IMR-90 (cell line): Measurements from ENCODE around the gene OR6B1. TPM values are rescaled to one million over a fixed set of nuclear protein-coding genes. Genes with fewer than 3 reads are reported as not detected.

Experiments
- ATAC-seq: fragments of 200-7000 bp; cut with Tn5 transposase; 2 replicates; pipeline ENCODE4 v1.9.1; 2020; ENCODE audit warnings: low read depth, mild to moderate bottlenecking, moderate library complexity
- BruUV-seq: library from RNA; stranded (reverse); fragments of 400-500 nt; replicated peaks from 2 replicates; lab custom pipeline; 2021; lab: Mats Ljungman, UMichigan
- CTCF ChIA-PET: fragments of 300-600 bp; formaldehyde crosslinking; extraction: SDS; loops from one replicate; lab custom pipeline; 2021; ENCODE audit warnings: antibody characterized with exemption; lab: Yijun Ruan, JAX
- POLR2A ChIA-PET: fragments of 300-600 bp; sonication (Branson Sonifier 250); formaldehyde crosslinking; loops from one replicate; lab custom pipeline; 2022; ENCODE audit warnings: antibody characterized with exemption; ENCODE audit not compliant: unreplicated experiment; lab: Charles Lee
- DNase-seq: peaks from one replicate; pipeline ENCODE4 v3.0.0; 2013
- H2AFZ ChIP-seq: replicated peaks from 2 replicates; pipeline ENCODE3; 2013; ENCODE audit warnings: low read length, mild to moderate bottlenecking; ENCODE audit not compliant: poor library complexity
- H2AK5ac ChIP-seq: 2 replicates; pipeline ENCODE4 v1.6.1; 2013; ENCODE audit warnings: low read depth, low read length, inconsistent platforms
- H2AK9ac ChIP-seq: replicated peaks from 2 replicates; pipeline ENCODE3; 2013; ENCODE audit warnings: mild to moderate bottlenecking, low read depth, low read length, moderate library complexity; ENCODE audit not compliant: poor library complexity
- H2BK120ac ChIP-seq: 2 replicates; pipeline ENCODE4 v1.6.1; 2013; ENCODE audit warnings: low read depth, low read length, inconsistent platforms
- H2BK15ac ChIP-seq: 3 replicates; pipeline ENCODE4 v1.6.1; 2013; ENCODE audit warnings: low read depth, low read length, inconsistent platforms
- H2BK20ac ChIP-seq: 2 replicates; pipeline ENCODE4 v1.6.1; 2013; ENCODE audit warnings: low read depth, mild to moderate bottlenecking, inconsistent platforms, low read length, moderate library complexity
- H2BK5ac ChIP-seq: 2 replicates; pipeline ENCODE4 v1.6.1; 2013; ENCODE audit warnings: mild to moderate bottlenecking, low read depth, low read length, inconsistent platforms; ENCODE audit not compliant: poor library complexity, severe bottlenecking
- H3K14ac ChIP-seq: replicated peaks from 2 replicates; pipeline ENCODE4 v1.6.1; 2013; ENCODE audit warnings: low read depth, low read length, inconsistent platforms
- H3K18ac ChIP-seq: 2 replicates; pipeline ENCODE4 v1.6.1; 2013; ENCODE audit warnings: low read depth, low read length, control low read depth
- H3K23ac ChIP-seq: 2 replicates; pipeline ENCODE4 v1.6.1; 2013; ENCODE audit warnings: low read depth, low read length, inconsistent platforms
- H3K27ac ChIP-seq: 2 replicates; pipeline ENCODE4 v1.5.1; 2013; ENCODE audit warnings: mild to moderate bottlenecking, control low read depth, low read length; ENCODE audit not compliant: insufficient read depth
- H3K27me3 ChIP-seq: 2 replicates; pipeline ENCODE4 v1.6.1; 2013; ENCODE audit warnings: low read length; ENCODE audit not compliant: control insufficient read depth, insufficient read depth
- H3K36me3 ChIP-seq: 2 replicates; pipeline ENCODE4 v1.6.1; 2013; ENCODE audit warnings: low read length, mixed read lengths; ENCODE audit not compliant: control insufficient read depth, insufficient read depth
- H3K4ac ChIP-seq: 2 replicates; pipeline ENCODE4 v1.6.1; 2013; ENCODE audit warnings: low read depth, low read length, inconsistent platforms
- H3K4me1 ChIP-seq: 2 replicates; pipeline ENCODE4 v1.6.1; 2013; ENCODE audit warnings: low read length, mixed read lengths; ENCODE audit not compliant: control insufficient read depth, insufficient read depth
- H3K4me2 ChIP-seq: 2 replicates; pipeline ENCODE4 v1.6.1; 2013; ENCODE audit warnings: low read depth, mild to moderate bottlenecking, control low read depth, low read length, moderate library complexity
- H3K4me3 ChIP-seq: 2 replicates; pipeline ENCODE4 v1.5.1; 2013; ENCODE audit warnings: low read depth, mild to moderate bottlenecking, control low read depth, low read length, moderate library complexity; ENCODE audit not compliant: insufficient read depth
- H3K56ac ChIP-seq: 2 replicates; pipeline ENCODE4 v1.6.1; 2013; ENCODE audit warnings: low read length, inconsistent platforms; ENCODE audit not compliant: insufficient read depth; ENCODE audit errors: extremely low read depth
- H3K79me1 ChIP-seq, 2 experiments: 2 replicates each; pipeline ENCODE4 v1.6.1; 2013; ENCODE audit warnings: low read length in 2 of 2, inconsistent platforms in 1 of 2, low read depth in 1 of 2
- H3K9ac ChIP-seq: 2 replicates; pipeline ENCODE4 v1.6.1; 2013; ENCODE audit warnings: low read depth, low read length, control low read depth
- H3K9me1 ChIP-seq: 2 replicates; pipeline ENCODE4 v1.6.1; 2013; ENCODE audit warnings: low read length, inconsistent platforms; ENCODE audit not compliant: insufficient read depth
- H3K9me3 ChIP-seq: 2 replicates; pipeline ENCODE4 v1.6.1; 2013; ENCODE audit warnings: low read length; ENCODE audit not compliant: control insufficient read depth, insufficient read depth
- H4K20me1 ChIP-seq: 2 replicates; pipeline ENCODE4 v1.6.1; 2013; ENCODE audit warnings: low read length, inconsistent platforms; ENCODE audit not compliant: insufficient read depth
- H4K5ac ChIP-seq: 2 replicates; pipeline ENCODE4 v1.6.1; 2013; ENCODE audit warnings: mild to moderate bottlenecking, low read depth, low read length, control low read depth
- H4K8ac ChIP-seq, 2 experiments: 2 replicates each; pipeline ENCODE4 v1.6.1; 2013; ENCODE audit warnings: low read depth in 2 of 2, low read length in 2 of 2, control low read depth in 1 of 2, inconsistent platforms in 1 of 2
- H4K91ac ChIP-seq: 2 replicates; pipeline ENCODE4 v1.6.1; 2013; ENCODE audit warnings: low read depth, low read length, inconsistent platforms; ENCODE audit not compliant: insufficient read depth
- BHLHE40 ChIP-seq: fragments of 150-350 bp; IDR thresholded peaks from 2 replicates; pipeline ENCODE4 v1.6.1; 2016; ENCODE audit warnings: mild to moderate bottlenecking, low read depth, low read length
- CEBPB ChIP-seq: IDR thresholded peaks from 2 replicates; pipeline ENCODE4 v1.6.1; 2012; ENCODE audit warnings: low read depth, low read length, improper control_type of control experiment
- CHD1 ChIP-seq: IDR thresholded peaks from 2 replicates; pipeline ENCODE4 v1.6.1; 2012; ENCODE audit warnings: low read depth, low read length, improper control_type of control experiment
- FOS ChIP-seq: fragments of 150-350 bp; IDR thresholded peaks from 2 replicates; pipeline ENCODE4 v1.6.1; 2016; ENCODE audit warnings: low read depth, low read length
- MAFK ChIP-seq: IDR thresholded peaks from 2 replicates; pipeline ENCODE4 v1.6.1; 2012; ENCODE audit warnings: low read depth, low read length, improper control_type of control experiment
- MAZ ChIP-seq: IDR thresholded peaks from 2 replicates; pipeline ENCODE4 v1.6.1; 2012; ENCODE audit warnings: low read depth, mild to moderate bottlenecking, low read length, improper control_type of control experiment, moderate library complexity, borderline replicate concordance
- MXI1 ChIP-seq: IDR thresholded peaks from 2 replicates; pipeline ENCODE4 v1.6.1; 2012; ENCODE audit warnings: low read depth, mild to moderate bottlenecking, low read length, moderate library complexity, borderline replicate concordance
- NFE2L2 ChIP-seq: fragments of 150-350 bp; IDR thresholded peaks from 2 replicates; pipeline ENCODE4 v1.6.1; 2016; ENCODE audit warnings: low read depth, mild to moderate bottlenecking, low read length
- POLR2A ChIP-seq: IDR thresholded peaks from 2 replicates; pipeline ENCODE4 v1.6.1; 2012; ENCODE audit warnings: mild to moderate bottlenecking, low read depth, low read length
- RAD21 ChIP-seq: IDR thresholded peaks from 2 replicates; pipeline ENCODE4 v1.6.1; 2012; ENCODE audit warnings: low read length, improper control_type of control experiment
- RCOR1 ChIP-seq: IDR thresholded peaks from 2 replicates; pipeline ENCODE4 v1.6.1; 2012; ENCODE audit warnings: mild to moderate bottlenecking, low read length, improper control_type of control experiment; ENCODE audit not compliant: insufficient replicate concordance
- RFX5 ChIP-seq: IDR thresholded peaks from 2 replicates; pipeline ENCODE4 v1.8.0; 2012; ENCODE audit warnings: low read depth, mild to moderate bottlenecking, low read length, moderate library complexity
- SMC3 ChIP-seq: fragments of 150-350 bp; IDR thresholded peaks from 2 replicates; pipeline ENCODE4 v1.6.1; 2016; ENCODE audit warnings: low read depth, mild to moderate bottlenecking, antibody characterized with exemption, low read length, moderate library complexity
- WGBS, 2 experiments: methylation state at CpG; one replicate each; pipeline versions ENCODE4 v1.1.5 to v1.1.7; 2013; ENCODE audit warnings: missing lambda C conversion rate in 2 of 2; ENCODE audit not compliant: insufficient read length in 1 of 2; ENCODE audit errors: extremely low coverage in 2 of 2; 5-methylcytosine and 5-hydroxymethylcytosine counted together
- dilution Hi-C: fragments of 300-500 bp; cut with HindIII; formaldehyde crosslinking; loops from one replicate; pipeline ENCODE4 v1.14.3; 2018; ENCODE audit warnings: low sequenced_read_pairs; ENCODE audit not compliant: unreplicated experiment
- in situ Hi-C: fragments of 300-500 bp; cut with MboI; formaldehyde crosslinking; loops from 3 replicates; pipeline ENCODE4 v1.14.3; 2019; ENCODE audit warnings: low sequenced_read_pairs, inconsistent platforms, mixed read lengths
- intact Hi-C: fragments of 100-400 bp; cut with micrococcal nuclease; formaldehyde crosslinking; loops from 2 replicates; pipeline ENCODE4 v1.10.0; 2022
- polyA plus RNA-seq, 3 experiments: library from polyadenylated mRNA; depleted of rRNA; stranded (reverse); fragments of >200 nt; gene quantifications; 2 replicates each; pipeline ENCODE4 v1.2.3, GENCODE V29; 2012; ENCODE audit warnings: low replicate concordance in 1 of 3
- total RNA-seq: library from RNA; depleted of rRNA; stranded (reverse); fragments of >200 nt; gene quantifications from 2 replicates; pipeline ENCODE4 v1.2.3, GENCODE V29; 2012
- TF ChIP-seq, protein P1 (sequence below): fragments of 150-350 bp; IDR thresholded peaks from 2 replicates; pipeline ENCODE4 v1.6.1; 2016; ENCODE audit warnings: low read depth, mild to moderate bottlenecking, low read length, moderate library complexity, borderline replicate concordance
- TF ChIP-seq, protein P2 (sequence below): fragments of 150-350 bp; IDR thresholded peaks from 2 replicates; pipeline ENCODE4 v1.6.1; 2017; ENCODE audit warnings: mild to moderate bottlenecking, antibody characterized with exemption, low read length, low read depth
- TF ChIP-seq, protein P3 (sequence below): conservative IDR thresholded peaks from 2 replicates; pipeline ENCODE4 v1.5.1; 2012; ENCODE audit warnings: mild to moderate bottlenecking, low read depth, low read length, improper control_type of control experiment

OR6B1 gene
- total and polyA plus RNA-seq, 2 of the 4 experiments (the other 2 are of a cell fraction): not detected

DNA sequence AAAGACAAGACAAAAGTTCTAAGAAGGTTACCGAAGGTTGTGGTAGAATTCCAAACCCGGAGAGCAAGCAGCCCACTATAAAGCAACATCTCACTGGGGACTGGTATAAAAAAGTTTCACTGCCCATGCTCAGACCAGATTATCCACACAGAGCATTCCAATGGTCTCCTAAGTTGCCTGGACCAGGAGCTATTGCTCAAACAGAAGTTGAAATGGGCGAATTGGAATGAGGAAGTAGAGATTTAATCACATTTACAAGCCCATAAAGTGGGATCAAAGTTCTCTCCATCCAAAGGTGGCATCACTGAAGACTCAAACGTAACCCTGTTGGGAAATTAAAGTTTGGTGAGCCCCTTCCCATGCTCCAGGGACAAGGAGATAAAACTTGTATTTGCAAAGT, 25.7 kb upstream of the OR6B1 start:
- no peak overlapping the region for H3K27ac ChIP-seq
- no CpG with 5 or more reads among the region's 4 CpGs for WGBS, 2 experiments
- no peaks in the 10 kb centered on the region for H3K27me3 ChIP-seq
- no peak overlapping the region for H2BK120ac ChIP-seq
- no peak overlapping the region for H2AK5ac ChIP-seq
- intact Hi-C loops (no loop called here), dilution Hi-C loops (no loop called here), in situ Hi-C loops (no loop called here)
- no peak overlapping the region for H3K4me3 ChIP-seq
- no peak overlapping the region for H3K56ac ChIP-seq
- no peak overlapping the region for H2BK15ac ChIP-seq
- POLR2A ChIA-PET: no interaction called here
- H2BK5ac ChIP-seq: no peak overlapping the region
- H4K20me1 ChIP-seq: no peaks in the 10 kb centered on the region
- H3K79me1 ChIP-seq: no peaks in the 10 kb centered on the region
- no peak for TF ChIP-seq RCOR1
- TF ChIP-seq, protein P1, sequence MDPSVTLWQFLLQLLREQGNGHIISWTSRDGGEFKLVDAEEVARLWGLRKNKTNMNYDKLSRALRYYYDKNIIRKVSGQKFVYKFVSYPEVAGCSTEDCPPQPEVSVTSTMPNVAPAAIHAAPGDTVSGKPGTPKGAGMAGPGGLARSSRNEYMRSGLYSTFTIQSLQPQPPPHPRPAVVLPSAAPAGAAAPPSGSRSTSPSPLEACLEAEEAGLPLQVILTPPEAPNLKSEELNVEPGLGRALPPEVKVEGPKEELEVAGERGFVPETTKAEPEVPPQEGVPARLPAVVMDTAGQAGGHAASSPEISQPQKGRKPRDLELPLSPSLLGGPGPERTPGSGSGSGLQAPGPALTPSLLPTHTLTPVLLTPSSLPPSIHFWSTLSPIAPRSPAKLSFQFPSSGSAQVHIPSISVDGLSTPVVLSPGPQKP: no peak
- TF ChIP-seq BHLHE40: no peak
- no peak for TF ChIP-seq CHD1
- no peak for TF ChIP-seq SMC3
- no peak for TF ChIP-seq RFX5
- TF ChIP-seq FOS: no peak
- TF ChIP-seq RAD21: no peak
- TF ChIP-seq MAZ: no peak
- no peak for TF ChIP-seq POLR2A
- TF ChIP-seq MAFK: no peak
- TF ChIP-seq, protein P2, sequence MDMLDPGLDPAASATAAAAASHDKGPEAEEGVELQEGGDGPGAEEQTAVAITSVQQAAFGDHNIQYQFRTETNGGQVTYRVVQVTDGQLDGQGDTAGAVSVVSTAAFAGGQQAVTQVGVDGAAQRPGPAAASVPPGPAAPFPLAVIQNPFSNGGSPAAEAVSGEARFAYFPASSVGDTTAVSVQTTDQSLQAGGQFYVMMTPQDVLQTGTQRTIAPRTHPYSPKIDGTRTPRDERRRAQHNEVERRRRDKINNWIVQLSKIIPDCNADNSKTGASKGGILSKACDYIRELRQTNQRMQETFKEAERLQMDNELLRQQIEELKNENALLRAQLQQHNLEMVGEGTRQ: no peak
- TF ChIP-seq, protein P3, sequence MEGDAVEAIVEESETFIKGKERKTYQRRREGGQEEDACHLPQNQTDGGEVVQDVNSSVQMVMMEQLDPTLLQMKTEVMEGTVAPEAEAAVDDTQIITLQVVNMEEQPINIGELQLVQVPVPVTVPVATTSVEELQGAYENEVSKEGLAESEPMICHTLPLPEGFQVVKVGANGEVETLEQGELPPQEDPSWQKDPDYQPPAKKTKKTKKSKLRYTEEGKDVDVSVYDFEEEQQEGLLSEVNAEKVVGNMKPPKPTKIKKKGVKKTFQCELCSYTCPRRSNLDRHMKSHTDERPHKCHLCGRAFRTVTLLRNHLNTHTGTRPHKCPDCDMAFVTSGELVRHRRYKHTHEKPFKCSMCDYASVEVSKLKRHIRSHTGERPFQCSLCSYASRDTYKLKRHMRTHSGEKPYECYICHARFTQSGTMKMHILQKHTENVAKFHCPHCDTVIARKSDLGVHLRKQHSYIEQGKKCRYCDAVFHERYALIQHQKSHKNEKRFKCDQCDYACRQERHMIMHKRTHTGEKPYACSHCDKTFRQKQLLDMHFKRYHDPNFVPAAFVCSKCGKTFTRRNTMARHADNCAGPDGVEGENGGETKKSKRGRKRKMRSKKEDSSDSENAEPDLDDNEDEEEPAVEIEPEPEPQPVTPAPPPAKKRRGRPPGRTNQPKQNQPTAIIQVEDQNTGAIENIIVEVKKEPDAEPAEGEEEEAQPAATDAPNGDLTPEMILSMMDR: no peak
- TF ChIP-seq MXI1: no peak
- TF ChIP-seq CEBPB: no peak
- TF ChIP-seq NFE2L2: no peak
- no peak overlapping the region for H2AFZ ChIP-seq
- H2AK9ac ChIP-seq: no peak overlapping the region
- H3K14ac ChIP-seq: no peak overlapping the region
- ATAC-seq (peak; percentile 55; the same call in 1 of the 2 replicates), DNase-seq (no peak)
- no peaks in the 10 kb centered on the region for H3K9me1 ChIP-seq
- no peak overlapping the region for H3K18ac ChIP-seq
- H4K5ac ChIP-seq: no peak overlapping the region
- no peak overlapping the region for H2BK20ac ChIP-seq
- H3K9me3 ChIP-seq: no peaks in the 10 kb centered on the region
- no peak overlapping the region for H3K4ac ChIP-seq
- BruUV-seq: no TSS peak
- CTCF ChIA-PET: no interaction called here
- H3K23ac ChIP-seq: no peak overlapping the region
- no peak overlapping the region for H4K91ac ChIP-seq
- peaks cover 2% of the 10 kb centered on the region; the same call in 1 of the 2 replicates for H3K4me1 ChIP-seq
- H3K4me2 ChIP-seq: no peak overlapping the region
- H4K8ac ChIP-seq: no peak overlapping the region
- H3K9ac ChIP-seq: no peak overlapping the region
- no peaks in the 10 kb centered on the region for H3K36me3 ChIP-seq
